Neuronal stem cell (in vitro differentiated cells): ENCODE data around the gene HSPA1L.
"Not testable (repeated sequence)": the region's sequence is repeated elsewhere in the genome, so short reads cannot be mapped to it uniquely, and the experiment has no call there.

Experiments used
- DNase-seq: peaks from one replicate; pipeline ENCODE4 v3.0.0-alpha.2; 2013; ENCODE audit warnings: low spot score
- H2AFZ ChIP-seq: one replicate; pipeline ENCODE4 v1.6.1; 2013; ENCODE audit warnings: mild to moderate bottlenecking, low read length, inconsistent platforms
- H2AK5ac ChIP-seq: 2 replicates; pipeline ENCODE4 v1.6.1; 2013; ENCODE audit warnings: low read depth, mild to moderate bottlenecking, inconsistent platforms, low read length, moderate library complexity, mixed read lengths
- H2BK120ac ChIP-seq: 2 replicates; pipeline ENCODE4 v1.6.1; 2013; ENCODE audit warnings: low read depth, mild to moderate bottlenecking, inconsistent platforms, low read length, moderate library complexity, mixed read lengths
- H2BK12ac ChIP-seq: one replicate; pipeline ENCODE4 v1.6.1; 2013; ENCODE audit warnings: low read length, inconsistent platforms
- H2BK15ac ChIP-seq: 2 replicates; pipeline ENCODE4 v1.6.1; 2013; ENCODE audit warnings: mild to moderate bottlenecking, low read length, inconsistent platforms, mixed read lengths
- H2BK5ac ChIP-seq: one replicate; pipeline ENCODE4 v1.6.1; 2013; ENCODE audit warnings: inconsistent platforms, mild to moderate bottlenecking, low read length, moderate library complexity
- H3K14ac ChIP-seq: one replicate; pipeline ENCODE4 v1.6.1; 2013; ENCODE audit warnings: low read length, inconsistent platforms
- H3K18ac ChIP-seq: 2 replicates; pipeline ENCODE4 v1.6.1; 2013; ENCODE audit warnings: low read length, inconsistent platforms
- H3K23ac ChIP-seq: 2 replicates; pipeline ENCODE4 v1.6.1; 2013; ENCODE audit warnings: low read depth, mild to moderate bottlenecking, mixed read lengths, low read length, inconsistent platforms; ENCODE audit not compliant: poor library complexity
- H3K27ac ChIP-seq: replicated peaks from 3 replicates; pipeline ENCODE4 v1.5.1; 2013; ENCODE audit warnings: low read length, inconsistent platforms
- H3K27me3 ChIP-seq, 3 experiments: 2 replicates each; pipeline ENCODE4 v1.6.1; 2013; ENCODE audit warnings: low read length in 3 of 3, mild to moderate bottlenecking in 2 of 3, inconsistent platforms in 1 of 3, low read depth in 1 of 3, mixed read lengths in 1 of 3, moderate library complexity in 1 of 3; ENCODE audit not compliant: control insufficient read depth in 3 of 3, insufficient read depth in 3 of 3
- H3K36me3 ChIP-seq, 2 donors: replicated peaks in 1 of 2; 2 replicates each; pipeline ENCODE4 v1.6.1; 2013; ENCODE audit warnings: low read length in 2 of 2; ENCODE audit not compliant: control insufficient read depth in 2 of 2, insufficient read depth in 2 of 2
- H3K4ac ChIP-seq: 2 replicates; pipeline ENCODE4 v1.6.1; 2013; ENCODE audit warnings: inconsistent platforms, mild to moderate bottlenecking, low read length, moderate library complexity
- H3K4me1 ChIP-seq, 2 donors: 1 replicate in 1 of 2; 2 replicates in 1 of 2; pipeline ENCODE4 v1.6.1; 2013; ENCODE audit warnings: low read length in 2 of 2, low read depth in 1 of 2; ENCODE audit not compliant: control insufficient read depth in 2 of 2, insufficient read depth in 1 of 2
- H3K4me2 ChIP-seq: one replicate; pipeline ENCODE4 v1.6.1; 2013; ENCODE audit warnings: mild to moderate bottlenecking, low read length, inconsistent platforms; ENCODE audit not compliant: insufficient read depth, poor library complexity, severe bottlenecking
- H3K4me3 ChIP-seq, 2 donors: 2 replicates each; pipeline ENCODE4 v1.5.1; 2013; ENCODE audit warnings: low read length in 2 of 2, mild to moderate bottlenecking in 2 of 2, inconsistent platforms in 1 of 2, moderate library complexity in 1 of 2
- H3K79me1 ChIP-seq: one replicate; pipeline ENCODE4 v1.6.1; 2013; ENCODE audit warnings: low read depth, mild to moderate bottlenecking, inconsistent platforms, low read length, moderate library complexity
- H3K9ac ChIP-seq: one replicate; pipeline ENCODE4 v1.6.1; 2013; ENCODE audit warnings: mild to moderate bottlenecking, low read depth, low read length, inconsistent platforms; ENCODE audit not compliant: poor library complexity
- H3K9me3 ChIP-seq, 2 donors: replicated peaks in 1 of 2; 2 replicates each; pipeline versions ENCODE3 to v1.6.1; 2013; ENCODE audit warnings: low read length in 2 of 2, mild to moderate bottlenecking in 2 of 2, inconsistent platforms in 1 of 2, low read depth in 1 of 2, mixed read lengths in 1 of 2, moderate library complexity in 1 of 2; ENCODE audit not compliant: control insufficient read depth in 2 of 2, insufficient read depth in 1 of 2
- H4K8ac ChIP-seq: one replicate; pipeline ENCODE4 v1.6.1; 2013; ENCODE audit warnings: low read depth, mild to moderate bottlenecking, inconsistent platforms, low read length, moderate library complexity
- H4K91ac ChIP-seq: one replicate; pipeline ENCODE4 v1.6.1; 2013; ENCODE audit warnings: low read length, low read depth, mild to moderate bottlenecking, inconsistent platforms; ENCODE audit not compliant: poor library complexity
- WGBS, 2 donors: extraction: QIAGEN DNeasy Blood & Tissue Kit; methylation state at CpG; one replicate each; pipeline ENCODE4 v1.1.7; 2013; ENCODE audit warnings: missing lambda C conversion rate in 2 of 2, mixed read lengths in 1 of 2; ENCODE audit not compliant: insufficient read length in 2 of 2, insufficient replicate concordance in 1 of 2; ENCODE audit errors: extremely low coverage in 2 of 2; 5-methylcytosine and 5-hydroxymethylcytosine counted together

HSPA1L gene

GRCh38 chr6:31859923-31860322 lies 44.8 kb upstream of the HSPA1L start:
- H2BK5ac ChIP-seq: no peak overlapping the region
- WGBS, 2 donors: no CpG with 5 or more reads among the region's 11 CpGs

GRCh38 chr6:31858707-31859106 lies 43.6 kb upstream of the HSPA1L start:
- Histone ChIP-seq H4K8ac (no peak overlapping the region), H3K9ac (no peak overlapping the region), H3K27me3 (no peaks in the 10 kb centered on the region), H4K91ac (no peak overlapping the region), H3K4ac (no peak overlapping the region), H2AFZ (no peak overlapping the region), H3K4me3 (no peak overlapping the region), H2BK12ac (no peak overlapping the region), H3K9me3 (peaks cover 0 to 2% of the 10 kb centered on the region in 2 donors), H3K27ac (no peak overlapping the region), H2BK5ac (no peak overlapping the region), H3K23ac (no peak overlapping the region), H3K18ac (no peak overlapping the region), H2AK5ac (no peak overlapping the region), H3K4me1 (peaks cover 5 to 10% of the 10 kb centered on the region in 2 donors), H3K14ac (no peak overlapping the region), H3K79me1 (no peaks in the 10 kb centered on the region), H2BK120ac (no peak overlapping the region), H3K36me3 (peaks cover 15 to 43% of the 10 kb centered on the region in 2 donors), H2BK15ac (no peak overlapping the region), H3K4me2 (no peak overlapping the region)
- DNase-seq: no peak
- WGBS, 2 donors: no CpG with 5 or more reads among the region's 8 CpGs

More at GRCh38 chr6:31859923-31860322, 44.8 kb upstream of the HSPA1L start:
- H2BK15ac ChIP-seq: no peak overlapping the region
- peaks cover 15 to 43% of the 10 kb centered on the region in 2 donors for H3K36me3 ChIP-seq
- peak overlapping the region in 1 of 2 donors; percentile 48 for H3K4me3 ChIP-seq
- no peak overlapping the region for H2AK5ac ChIP-seq
- no peak overlapping the region for H2BK12ac ChIP-seq
- no peak overlapping the region for H3K27ac ChIP-seq
- H3K9ac ChIP-seq: no peak overlapping the region
- H2AFZ ChIP-seq: no peak overlapping the region
- no peak for DNase-seq
- no peak overlapping the region for H3K4ac ChIP-seq
- no peak overlapping the region for H2BK120ac ChIP-seq
- H3K4me1 ChIP-seq: peaks cover 10 to 16% of the 10 kb centered on the region in 2 donors
- no peak overlapping the region for H4K8ac ChIP-seq
- no peak overlapping the region for H3K23ac ChIP-seq
- no peak overlapping the region for H4K91ac ChIP-seq
- H3K9me3 ChIP-seq: peaks cover 0 to 2% of the 10 kb centered on the region in 2 donors
- no peak overlapping the region for H3K14ac ChIP-seq
- H3K18ac ChIP-seq: no peak overlapping the region
- no peaks in the 10 kb centered on the region for H3K79me1 ChIP-seq
- no peak overlapping the region for H3K4me2 ChIP-seq
- H3K27me3 ChIP-seq: no peaks in the 10 kb centered on the region

- not testable (repeated sequence) for H3K27ac ChIP-seq, H4K8ac ChIP-seq, H3K9ac ChIP-seq, H3K4me3 ChIP-seq, H3K18ac ChIP-seq, H3K4ac ChIP-seq, H2BK5ac ChIP-seq, H3K79me1 ChIP-seq, H3K27me3 ChIP-seq, H3K23ac ChIP-seq, H2BK120ac ChIP-seq, H2AK5ac ChIP-seq, H2BK15ac ChIP-seq, H2AFZ ChIP-seq, H4K91ac ChIP-seq, H3K4me2 ChIP-seq, H2BK12ac ChIP-seq, H3K14ac ChIP-seq, H3K9me3 ChIP-seq, DNase-seq
- peaks cover 15 to 43% of the 10 kb centered on the region in 2 donors for H3K36me3 ChIP-seq
- peaks cover 5 to 10% of the 10 kb centered on the region in 2 donors for H3K4me1 ChIP-seq
- no CpG with 5 or more reads among the region's 8 CpGs for WGBS, 2 donors
Measured at GRCh38 chr6:31857774-31858173, 42.7 kb upstream of the HSPA1L start.

- H2BK120ac ChIP-seq, DNase-seq, H4K91ac ChIP-seq, H3K4ac ChIP-seq, H2AFZ ChIP-seq, H2BK12ac ChIP-seq, H3K27me3 ChIP-seq, H3K4me1 ChIP-seq, H2BK5ac ChIP-seq, H2BK15ac ChIP-seq, H3K79me1 ChIP-seq, H3K36me3 ChIP-seq, H2AK5ac ChIP-seq, H3K14ac ChIP-seq, H3K27ac ChIP-seq, H4K8ac ChIP-seq, H3K9ac ChIP-seq, H3K4me3 ChIP-seq, H3K23ac ChIP-seq, H3K4me2 ChIP-seq, H3K9me3 ChIP-seq: not testable (repeated sequence)
- WGBS, 2 donors: no CpG with 5 or more reads among the region's 35 CpGs
- H3K18ac ChIP-seq: peak overlapping the region; percentile 48
Measured at GRCh38 chr6:31851980-31852718, 37.1 kb upstream of the HSPA1L start.
